DMS153 treated with DMSO at 0.1 percent for 48 hours (cell line): ENCODE results near the gene MTFR2.

Experiments used
- DNase-seq: peaks from one replicate; lab custom pipeline; 2025; ENCODE audit not compliant: unreplicated experiment; lab: John Stamatoyannopoulos, UW

MTFR2 gene

GRCh38 chr6:136249811-136250685 lies at the start of gene MTFR2:
TSS of gene MTFR2 (minus strand) at chr6:136250311. CDS start at chr6:136249099, 1,212 bp downstream.
- DNase-seq = peak; percentile 94

- DNase-seq = no peak
These were observed 44.5 kb upstream of the MTFR2 start for GRCh38 chr6:136294621-136295020.

- DNase-seq = peak; percentile 59
These were observed 40.4 kb upstream of the MTFR2 start for GRCh38 chr6:136290410-136291010.

- DNase-seq = peak; percentile 95
These were observed 39.7 kb upstream of the MTFR2 start, which contains the start of gene BCLAF1 for GRCh38 chr6:136289579-136290409. TSS of gene BCLAF1 (minus strand) at chr6:136289846. CDS start at chr6:136279866, 9,980 bp downstream.

GRCh38 chr6:136289327-136289578 lies 39.1 kb upstream of the MTFR2 start:
- peak; percentile 87 for DNase-seq

GRCh38 chr6:136288566-136289326 lies 38.6 kb upstream of the MTFR2 start:
- DNase-seq = no peak

- DNase-seq = no peak
These were observed 34.8 kb upstream of the MTFR2 start for GRCh38 chr6:136284909-136285308.

GRCh38 chr6:136282906-136283305 lies 32.8 kb upstream of the MTFR2 start:
- no peak for DNase-seq

- no peak for DNase-seq
These were observed 30.0 kb upstream of the MTFR2 start for GRCh38 chr6:136280032-136280609.

GRCh38 chr6:136274062-136274461 lies 24.0 kb upstream of the MTFR2 start:
- no peak for DNase-seq

- no peak for DNase-seq
These were observed 15.0 kb upstream of the MTFR2 start for GRCh38 chr6:136265101-136265500.

GRCh38 chr6:136262940-136263339 lies 12.8 kb upstream of the MTFR2 start:
- no peak for DNase-seq

- no peak for DNase-seq
These were observed 4.8 kb upstream of the MTFR2 start for GRCh38 chr6:136254851-136255466.

- DNase-seq = no peak
These were observed 3.6 kb upstream of the MTFR2 start for GRCh38 chr6:136253734-136254133.

- DNase-seq = no peak
These were observed 2.3 kb upstream of the MTFR2 start for GRCh38 chr6:136252441-136252840.

GRCh38 chr6:136251394-136251793 lies 1.3 kb upstream of the MTFR2 start:
- no peak for DNase-seq

- DNase-seq = no peak
These were observed 536 bp upstream of the MTFR2 start for GRCh38 chr6:136250686-136251008.

- DNase-seq = no peak
These were observed 775 bp downstream of the MTFR2 start for GRCh38 chr6:136249336-136249735.

- no peak for DNase-seq
These were observed 6.0 kb downstream of the MTFR2 start for GRCh38 chr6:136244061-136244616.
